HG03196 (cell line): ENCODE data around the gene APRT.
"Not testable (repeated sequence)": the region's sequence is repeated elsewhere in the genome, so short reads cannot be mapped to it uniquely, and the experiment has no call there.

Experiments used
- ATAC-seq: cut with Tn5 transposase; IDR thresholded peaks from one replicate; pipeline ENCODE4 v1.9.1; 2021; ENCODE audit not compliant: unreplicated experiment

Gene APRT

DNA sequence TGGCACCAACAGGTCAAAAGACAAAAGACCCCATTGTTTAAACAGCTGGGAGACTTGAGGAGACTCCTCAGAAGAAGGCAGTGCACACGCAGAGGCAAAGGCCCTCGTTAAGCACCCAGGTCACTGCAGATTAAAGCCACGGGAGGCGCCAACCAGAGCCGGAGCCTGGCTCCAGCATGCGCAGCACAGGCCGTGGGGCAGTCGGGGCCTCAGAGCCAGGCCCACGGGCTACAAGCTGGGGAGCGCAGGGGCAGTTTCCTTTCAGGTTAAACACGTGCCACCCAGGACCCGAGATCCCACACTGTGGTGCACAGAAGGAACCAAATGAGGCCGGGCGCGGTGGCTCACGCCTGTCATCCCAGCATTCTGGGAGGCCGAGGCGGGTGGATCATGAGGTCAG lies 35.9 kb downstream of the APRT start:
- ATAC-seq: no peak

DNA sequence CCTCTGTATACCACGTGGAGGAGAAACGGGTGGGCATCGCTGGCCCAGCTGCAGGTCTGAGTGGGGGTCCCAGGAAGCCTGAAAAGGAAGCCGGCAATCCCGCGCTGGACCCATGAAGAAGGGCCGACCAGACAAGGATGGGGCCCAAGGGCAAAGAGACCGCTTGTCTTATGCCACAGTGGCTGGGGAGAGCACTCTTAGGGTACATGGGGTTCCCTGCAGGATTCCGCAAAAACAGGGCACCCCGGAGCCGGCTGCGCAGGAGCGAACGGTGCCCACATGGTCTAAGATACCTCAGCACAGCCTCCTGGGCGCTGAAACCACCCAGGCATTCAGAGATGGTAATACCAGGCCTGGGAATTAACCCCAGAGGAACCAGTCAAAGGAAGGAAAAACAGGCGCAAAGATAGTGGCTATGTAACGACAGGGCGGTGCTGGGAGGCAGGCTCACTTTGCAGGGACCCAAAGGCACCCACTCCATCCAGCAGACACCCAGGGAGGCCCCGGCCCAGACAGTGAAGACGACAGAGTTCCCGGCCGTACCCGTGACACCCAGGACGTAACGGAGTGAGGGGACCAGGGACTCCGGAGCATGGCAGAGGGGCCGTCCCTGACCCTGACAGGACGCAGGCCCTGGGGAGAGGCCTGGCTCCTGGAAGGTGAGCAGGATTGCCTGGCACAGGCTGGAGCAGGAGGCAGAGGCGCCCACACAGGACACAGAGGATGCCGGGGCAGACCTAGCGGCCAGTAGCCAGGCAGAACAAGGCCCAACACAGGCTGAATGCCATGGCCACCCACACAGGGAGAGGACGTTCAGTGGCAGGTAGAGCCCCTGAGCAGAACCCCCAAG lies 37.0 kb downstream of the APRT start:
- ATAC-seq: no peak

DNA sequence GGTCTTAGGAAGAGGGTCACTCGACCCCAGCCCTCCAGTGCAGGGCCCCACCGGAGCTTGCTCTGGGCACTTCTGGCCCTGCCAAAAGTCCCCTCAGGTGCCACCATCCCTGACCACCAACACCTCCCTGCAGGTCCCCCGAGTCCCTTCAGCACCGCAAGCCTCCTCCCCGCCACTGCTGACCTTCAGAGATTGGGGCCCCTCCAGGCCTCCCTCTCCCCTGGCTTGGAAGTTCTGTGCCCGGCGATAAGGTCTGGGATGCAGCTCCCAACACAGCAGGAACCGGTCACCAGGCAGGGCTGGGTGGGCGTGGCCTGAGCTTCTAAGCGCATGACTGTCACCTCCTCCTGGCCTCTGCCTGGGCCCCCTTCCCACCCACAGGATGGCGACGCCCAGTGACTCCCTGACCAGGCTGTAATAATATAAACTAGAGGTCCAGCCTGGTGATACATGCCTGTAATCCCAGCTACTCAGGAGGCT lies 37.9 kb downstream of the APRT start:
- ATAC-seq: no peak

DNA sequence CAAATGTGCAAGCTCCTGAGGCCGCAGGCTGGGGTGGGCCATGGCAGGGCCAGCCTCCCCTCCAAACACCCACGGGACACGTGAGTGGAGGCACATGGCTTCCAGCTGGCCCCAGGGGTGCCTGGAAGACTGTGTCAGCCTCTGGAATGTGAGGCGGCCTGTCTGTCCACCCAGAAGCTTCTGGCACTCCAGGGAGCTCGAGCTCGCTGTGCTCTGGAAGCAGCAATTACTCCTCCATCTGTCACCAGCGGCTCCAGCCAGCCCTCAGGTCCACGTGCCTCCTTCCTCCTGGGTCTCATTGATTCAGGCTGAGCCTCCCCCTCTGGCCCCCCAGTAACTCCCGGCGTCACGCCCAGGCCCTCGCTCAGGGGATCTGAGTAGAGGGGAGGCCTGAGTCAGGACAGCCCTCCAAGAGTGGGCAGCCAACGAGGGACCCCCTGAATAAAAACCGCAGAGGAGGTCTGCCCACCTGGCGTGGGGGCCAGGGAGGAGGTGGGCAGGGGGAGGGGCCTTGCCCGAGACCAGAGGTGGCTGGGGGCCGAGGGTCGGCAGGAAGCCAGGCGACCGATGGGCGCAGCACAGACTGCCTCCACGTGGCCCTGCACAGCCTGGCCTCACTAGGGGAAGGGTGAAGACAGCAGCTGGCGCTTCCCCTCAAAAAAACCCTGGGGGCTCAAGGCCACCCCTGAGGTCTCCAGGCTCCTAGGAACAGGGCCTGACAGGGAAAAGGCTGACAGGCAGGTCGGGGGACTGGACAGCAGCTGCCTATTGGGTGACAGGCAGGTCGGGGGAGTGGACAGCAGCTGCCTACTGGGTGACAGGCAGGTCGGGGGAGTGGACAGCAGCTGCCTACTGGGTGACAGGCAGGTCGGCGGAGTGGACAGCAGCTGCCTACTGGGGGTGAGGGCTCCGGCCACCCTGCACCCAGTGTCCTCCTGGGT lies 38.6 kb downstream of the APRT start:
- no peak for ATAC-seq

DNA sequence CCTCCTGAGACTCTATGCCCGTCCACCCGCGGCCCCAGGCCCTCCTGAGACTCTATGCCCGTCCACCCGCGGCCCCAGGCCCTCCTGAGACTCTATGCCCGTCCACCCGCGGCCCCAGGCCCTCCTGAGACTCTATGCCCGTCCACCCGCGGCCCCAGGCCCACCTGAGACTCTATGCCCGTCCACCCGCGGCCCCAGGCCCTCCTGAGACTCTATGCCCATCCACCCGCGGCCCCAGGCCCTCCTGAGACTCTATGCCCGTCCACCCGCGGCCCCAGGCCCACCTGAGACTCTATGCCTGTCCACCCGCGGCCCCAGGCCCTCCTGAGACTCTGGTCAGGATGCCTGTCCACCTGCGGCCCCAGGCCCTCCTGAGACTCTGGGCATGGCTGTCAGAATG lies 39.9 kb downstream of the APRT start:
- not testable (repeated sequence) for ATAC-seq

DNA sequence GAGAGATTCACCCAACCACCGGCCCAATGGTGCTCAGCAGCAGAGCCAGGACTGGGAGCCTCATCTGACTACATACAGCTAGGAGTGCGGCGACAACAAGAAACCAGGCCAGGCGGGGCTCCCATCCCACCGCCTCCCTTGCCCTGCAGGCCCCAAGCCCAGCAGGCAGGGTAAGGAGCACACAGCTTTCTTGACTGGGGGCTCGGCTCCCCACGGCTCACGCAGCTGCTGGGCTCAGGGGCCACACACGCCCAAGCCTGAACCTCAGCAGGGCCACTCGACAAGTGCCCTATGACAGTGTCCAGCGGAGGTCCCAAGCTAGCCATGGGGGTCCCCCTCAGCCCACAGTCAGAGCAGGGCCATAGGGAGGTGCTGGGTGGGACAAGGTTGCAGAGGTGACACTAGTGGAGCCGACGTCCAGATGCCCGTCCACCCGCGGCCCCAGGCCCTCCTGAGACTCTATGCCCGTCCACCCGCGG lies 40.4 kb downstream of the APRT start:
- ATAC-seq: no peak

DNA sequence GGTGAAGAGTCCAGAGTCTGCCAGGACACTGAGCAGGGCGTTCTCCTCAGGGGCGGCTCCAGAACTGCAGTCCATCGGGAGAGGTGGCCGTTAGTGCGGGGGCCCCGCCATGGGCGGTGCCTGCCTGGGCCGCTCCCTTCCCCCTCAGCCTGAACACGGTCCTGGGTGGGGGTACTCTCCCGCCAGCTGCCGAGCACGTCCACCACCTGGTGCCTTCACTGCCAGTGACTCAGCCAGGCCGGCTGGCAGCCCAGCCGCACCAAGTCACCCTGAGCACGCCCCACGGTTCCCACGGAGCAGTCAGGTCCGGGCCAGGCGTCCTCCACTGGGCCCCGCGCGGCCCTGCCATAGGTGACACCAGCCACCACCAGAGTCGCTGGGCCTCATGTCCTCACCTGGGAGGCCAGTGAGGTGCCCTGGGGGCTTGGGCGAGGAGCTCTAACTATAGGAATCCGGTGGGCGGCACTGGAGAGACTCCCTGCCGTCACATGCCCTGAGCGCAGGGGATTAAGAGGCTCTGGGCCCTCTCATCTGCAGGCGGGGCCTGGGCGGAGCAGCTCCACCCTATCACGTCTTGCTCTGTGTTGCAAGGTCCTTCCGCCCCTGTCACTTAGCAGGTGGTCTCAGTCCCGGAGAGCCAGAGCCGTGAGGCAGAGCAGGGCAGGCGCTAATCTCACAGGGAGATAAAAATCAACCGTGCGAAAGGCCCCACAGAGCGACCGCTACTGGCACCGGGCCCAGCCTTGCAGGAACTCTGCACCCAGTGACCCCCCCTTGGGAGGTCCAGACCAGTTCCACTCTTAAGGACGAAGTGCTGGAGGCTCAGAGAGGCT lies 41.1 kb downstream of the APRT start:
- no peak for ATAC-seq

DNA sequence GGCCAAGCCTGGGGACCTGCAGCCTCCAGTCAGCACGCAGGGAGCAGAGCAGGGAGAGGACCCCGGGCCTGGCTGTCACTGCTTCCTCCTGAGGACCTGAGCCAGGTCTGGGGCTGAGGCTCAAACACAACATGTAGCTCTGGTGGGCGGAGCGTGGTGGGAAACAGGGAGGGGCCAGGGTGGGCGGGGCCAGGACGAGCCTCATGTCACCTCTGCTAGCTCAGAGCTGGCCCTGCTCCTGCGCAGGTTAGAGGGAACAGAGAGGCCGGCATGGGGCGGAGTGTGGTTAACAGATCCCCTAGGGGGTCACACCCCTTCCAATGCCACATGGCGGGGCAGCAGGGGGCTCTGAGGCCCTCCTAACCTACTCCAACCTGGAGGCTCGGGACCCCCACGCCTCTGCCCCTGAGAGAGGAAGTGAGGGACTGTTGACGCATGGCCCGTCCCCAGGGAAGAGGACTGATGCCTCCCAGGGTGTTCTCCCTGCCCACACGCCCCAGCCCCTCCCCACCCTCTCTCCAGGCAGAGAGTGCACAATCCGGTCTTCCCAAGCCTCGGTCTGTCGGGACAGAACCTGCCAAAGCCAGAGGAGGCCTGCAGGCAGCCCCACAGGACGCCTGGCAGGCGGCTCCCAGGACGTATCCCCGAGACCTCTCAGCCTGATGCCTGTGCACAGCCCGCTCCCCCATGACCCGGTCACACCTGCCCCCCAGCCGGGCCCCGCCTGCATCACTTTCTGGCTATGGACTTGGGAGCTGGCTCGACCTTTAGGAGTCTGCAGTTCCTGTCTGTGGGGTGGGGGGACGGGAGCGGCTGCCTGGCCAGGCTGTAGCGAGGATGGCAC lies 41.9 kb downstream of the APRT start:
- no peak for ATAC-seq

DNA sequence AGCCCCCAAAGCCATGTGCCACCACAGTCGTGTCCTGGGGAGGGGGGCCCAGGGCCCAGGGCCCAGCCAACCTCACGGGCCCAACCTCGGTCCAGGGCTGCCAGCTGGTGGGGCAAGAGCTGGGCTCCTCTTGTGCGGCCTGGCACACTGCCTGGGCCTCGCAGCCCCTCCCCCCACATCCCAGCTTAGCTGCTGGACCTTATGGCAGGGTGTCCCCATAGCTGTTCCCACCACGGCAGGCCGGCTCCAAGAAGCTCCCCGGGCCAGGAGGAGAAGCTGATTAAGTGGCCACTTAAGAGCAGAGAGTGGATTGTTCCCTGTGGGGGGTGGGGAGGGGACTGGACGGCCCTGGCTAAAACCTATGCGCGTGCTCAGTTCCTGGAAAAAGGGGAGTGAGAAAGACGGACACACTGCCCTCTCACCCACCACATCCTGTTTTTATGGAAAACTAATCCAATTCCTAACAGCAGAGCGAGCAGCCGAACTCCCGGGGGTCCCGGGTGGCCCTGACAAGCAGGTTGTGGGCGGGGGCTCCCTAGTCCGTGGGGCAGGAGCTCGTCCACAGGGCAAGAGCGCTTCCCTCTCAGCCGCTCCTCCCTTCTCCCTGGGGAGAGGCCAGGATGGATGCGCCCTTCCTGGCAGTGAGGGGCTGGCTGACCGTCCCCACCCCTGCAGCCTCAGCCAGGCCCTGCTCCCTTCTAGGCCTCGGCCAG lies 43.5 kb downstream of the APRT start:
- ATAC-seq: no peak

DNA sequence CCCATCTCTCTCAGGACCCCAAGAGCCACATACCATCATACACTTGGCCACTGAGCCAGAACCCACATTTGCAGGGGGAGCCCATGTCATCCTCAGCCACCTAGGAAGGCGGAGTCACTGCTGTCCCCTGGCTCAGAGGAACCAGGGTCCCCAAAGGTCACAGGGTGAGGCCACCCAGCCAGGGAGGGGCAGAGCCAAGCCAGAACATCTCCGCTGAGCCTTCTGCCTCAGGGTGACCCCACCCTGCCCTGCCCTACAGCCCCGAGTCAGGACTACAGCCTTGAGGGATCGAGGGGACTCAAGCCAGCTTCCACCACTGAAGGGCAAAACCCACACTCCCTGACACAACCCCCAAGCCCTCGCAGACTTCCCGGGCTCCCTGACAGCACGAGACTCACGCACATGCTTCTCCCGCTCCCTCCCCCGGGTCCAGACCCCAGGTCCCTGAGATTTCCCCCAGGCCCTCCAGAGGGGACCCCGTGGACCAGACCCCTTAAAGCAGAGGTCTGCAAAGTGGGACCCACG lies 44.1 kb downstream of the APRT start:
- ATAC-seq: no peak

DNA sequence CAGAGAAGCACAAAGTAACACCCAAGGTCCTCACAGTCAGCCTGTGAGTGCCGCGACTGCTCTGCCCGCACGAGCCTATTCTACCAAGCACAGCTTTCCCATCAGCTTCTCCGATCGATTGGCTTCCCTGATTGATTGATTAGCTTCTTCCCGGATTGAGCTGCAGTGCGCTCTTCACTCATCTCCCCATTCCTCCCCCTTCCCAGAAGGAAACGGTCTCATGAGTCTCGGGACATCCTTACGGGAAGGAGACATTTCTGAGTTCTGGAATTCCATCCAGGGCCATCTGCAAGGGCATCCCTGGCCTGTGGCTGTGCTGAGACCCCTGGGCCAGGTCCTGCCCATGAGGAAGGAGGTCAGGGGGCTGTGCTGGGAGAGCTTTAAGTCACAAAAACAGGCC lies 44.8 kb downstream of the APRT start:
- ATAC-seq: no peak

DNA sequence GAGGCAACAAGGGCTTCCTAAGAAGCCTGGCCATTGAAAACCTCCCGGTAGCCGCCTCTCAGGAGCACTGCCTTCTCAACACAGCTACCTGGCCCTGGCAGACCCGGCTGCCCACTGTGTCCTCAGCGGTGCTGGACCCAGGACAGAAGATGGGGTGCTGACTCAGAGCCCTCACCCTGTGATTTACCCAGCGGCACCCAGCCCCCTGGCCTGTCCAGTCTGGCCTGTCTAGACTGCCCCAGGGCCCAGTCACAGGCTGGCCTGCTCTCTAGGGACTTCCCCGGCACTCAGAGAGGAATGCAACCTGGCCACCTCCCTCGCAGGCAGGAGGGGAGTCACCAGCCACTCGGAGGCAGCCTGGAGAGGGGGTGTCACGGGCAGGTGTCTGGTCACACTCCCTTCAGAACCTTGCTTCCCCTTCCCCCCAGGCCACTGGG lies 46.8 kb downstream of the APRT start:
- ATAC-seq: no peak

DNA sequence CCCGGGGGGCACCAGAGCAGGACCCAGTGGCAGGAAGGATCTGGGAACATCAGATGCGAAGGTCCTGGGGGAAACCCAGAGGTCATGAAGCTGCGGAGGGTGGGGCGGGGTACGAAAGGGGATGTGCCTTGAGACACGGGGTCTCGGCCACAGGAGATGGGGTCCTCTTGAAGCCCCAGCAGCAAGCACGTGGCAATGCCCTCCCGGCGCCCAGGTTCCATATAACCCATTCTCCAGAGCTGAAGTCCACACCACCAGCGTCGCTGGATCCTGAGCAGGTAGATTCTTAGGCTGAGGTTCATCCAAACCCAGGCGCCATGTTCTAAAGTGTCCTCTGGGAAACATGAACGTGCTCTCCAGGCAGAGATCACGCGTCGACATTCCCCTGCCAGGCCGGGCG lies 47.6 kb downstream of the APRT start:
- ATAC-seq: no peak

DNA sequence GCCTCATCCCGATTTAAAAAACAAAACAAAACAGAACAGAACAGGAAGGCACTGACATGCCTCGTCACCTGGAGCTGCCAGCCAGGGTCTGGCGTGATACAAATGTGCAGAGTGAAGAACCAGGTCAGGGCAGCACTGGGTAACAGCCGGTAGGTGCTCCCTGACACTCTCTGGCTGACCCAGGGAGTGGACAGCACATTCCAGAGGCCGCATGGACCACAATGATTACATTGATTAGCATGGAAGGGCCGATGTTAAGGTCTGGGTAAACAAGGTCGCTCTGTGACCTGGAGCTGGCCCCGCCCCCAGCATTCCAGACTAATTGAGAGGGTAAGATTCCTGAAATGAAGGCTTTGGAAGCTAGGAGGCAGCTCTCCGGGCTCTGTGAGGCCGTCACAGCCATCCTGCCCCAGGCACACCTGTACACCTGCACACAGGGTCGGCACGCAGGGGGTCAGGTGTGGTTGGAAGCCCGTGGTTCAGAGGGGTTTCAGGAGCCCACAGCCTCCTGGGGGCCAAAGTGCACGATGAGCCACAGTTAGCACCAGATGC lies 48.1 kb downstream of the APRT start:
- ATAC-seq: no peak

DNA sequence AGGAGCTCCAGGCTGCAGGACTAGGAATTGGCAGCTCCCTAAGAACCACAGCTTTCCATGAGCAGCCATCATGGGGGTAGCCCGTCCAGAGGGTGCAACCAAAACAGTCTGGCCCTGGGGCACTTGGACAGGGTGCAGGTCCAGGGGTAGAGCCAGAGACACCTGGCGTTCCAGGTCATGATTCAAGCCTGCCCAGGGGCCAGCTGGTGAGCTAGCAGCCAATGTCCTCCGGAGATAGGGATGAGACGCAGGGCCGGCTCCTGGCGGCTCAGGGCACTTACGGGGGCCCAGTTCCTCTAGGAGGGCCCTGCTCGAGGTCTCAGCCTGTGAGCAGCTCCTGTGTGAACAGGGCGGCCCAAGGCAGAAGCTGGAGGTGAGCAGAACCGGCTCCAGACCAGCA lies 48.8 kb downstream of the APRT start:
- no peak for ATAC-seq

DNA sequence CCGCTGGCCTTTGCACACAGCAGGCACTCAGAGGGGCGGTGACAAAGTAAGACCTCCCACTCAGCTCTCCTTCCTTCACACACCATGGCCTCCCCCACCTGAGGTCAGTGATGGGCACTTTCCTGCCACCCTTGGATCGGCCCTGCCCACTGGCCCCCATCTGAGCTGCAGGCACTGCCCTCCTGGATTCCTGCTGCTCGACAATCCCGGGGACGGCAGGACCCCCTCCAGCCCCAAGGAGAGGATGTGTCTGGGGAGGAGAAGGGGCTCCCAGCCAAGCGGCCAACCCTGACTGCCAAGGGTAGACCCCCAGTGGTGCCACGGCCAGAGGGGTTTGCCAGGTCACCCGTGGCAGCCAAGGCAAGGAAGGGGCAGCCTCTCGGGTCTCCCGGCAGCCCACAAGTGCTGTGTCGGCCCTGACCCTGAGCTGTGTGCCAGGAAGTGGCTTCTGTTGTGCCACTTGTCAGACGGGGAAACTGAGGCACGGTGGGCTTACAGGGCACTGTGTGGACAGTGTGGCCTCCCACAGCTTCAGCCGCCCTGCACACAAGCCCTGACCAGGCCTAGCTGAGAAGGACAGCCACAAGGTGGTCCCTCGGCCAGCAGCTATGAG lies 49.4 kb downstream of the APRT start:
- ATAC-seq: no peak

DNA sequence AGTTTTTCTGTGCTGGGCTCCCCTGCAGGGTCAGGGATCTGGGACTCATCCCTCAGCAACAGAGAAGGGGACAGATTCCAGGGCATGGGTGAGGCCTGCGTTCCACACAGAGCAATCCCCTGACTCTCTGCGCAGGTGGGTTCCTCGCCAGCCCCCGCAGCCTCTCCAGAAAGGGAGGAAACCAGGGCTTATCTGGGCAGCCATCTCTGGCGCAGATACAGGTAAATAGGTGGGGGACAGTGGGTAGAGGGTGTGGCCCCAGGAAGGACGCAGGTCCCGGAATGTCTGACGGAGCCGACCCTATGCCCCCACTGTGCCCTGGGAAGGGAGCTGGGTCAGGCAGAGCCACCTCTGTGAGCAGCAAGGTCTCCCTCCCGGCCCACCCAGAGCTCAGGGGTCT lies 49.9 kb downstream of the APRT start:
- no peak for ATAC-seq

DNA sequence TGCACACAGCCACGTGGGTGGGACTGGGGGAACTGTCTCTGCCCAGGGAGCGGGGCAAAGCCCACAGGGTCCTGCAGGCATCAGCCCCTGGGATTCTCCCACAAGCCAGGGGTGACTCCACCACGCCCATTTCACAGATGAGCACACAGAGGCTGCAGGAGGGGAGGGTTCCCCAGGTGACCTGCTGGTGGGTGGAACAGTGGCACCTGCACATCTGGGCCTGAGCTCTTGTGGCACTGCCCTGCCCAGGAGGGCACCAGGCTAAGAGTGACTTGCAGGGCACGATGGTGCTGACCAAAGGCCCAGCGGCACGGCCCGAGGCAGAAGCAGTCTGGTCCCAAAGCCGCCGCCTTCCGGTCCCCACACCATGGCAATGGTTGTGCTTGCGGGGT lies 50.6 kb downstream of the APRT start:
- ATAC-seq: no peak
